HCT116 (cell line): ENCODE data around the gene AVPI1. TPM values are rescaled to one million over a fixed set of nuclear protein-coding genes. Genes with fewer than 3 reads are reported as not detected.

Experiments
- ATAC-seq: fragments of 200-7000 bp; cut with Tn5 transposase; 2 replicates; pipeline ENCODE4 v1.9.1; 2020; ENCODE audit warnings: mild to moderate bottlenecking, moderate library complexity
- BruUV-seq: library from RNA; stranded (reverse); fragments of 400-500 nt; replicated peaks from 2 replicates; lab custom pipeline; 2021; lab: Mats Ljungman, UMichigan
- CTCF ChIA-PET: fragments of 300-600 bp; sonication (Branson Sonifier 250); formaldehyde crosslinking; loops from one replicate; lab custom pipeline; 2021; ENCODE audit warnings: antibody characterized with exemption; lab: Charles Lee
- POLR2A ChIA-PET: fragments of 300-600, 350-600 bp; sonication (Branson Sonifier 250); formaldehyde crosslinking; loops from one replicate; lab custom pipeline; 2021; ENCODE audit warnings: antibody characterized with exemption; lab: Charles Lee
- RAD21 ChIA-PET, 2 experiments: fragments of 300-600 bp; sonication (Branson Sonifier 250); formaldehyde crosslinking; loops; one replicate each; lab custom pipeline; 2023; ENCODE audit warnings: low total read pairs in 2 of 2; ENCODE audit not compliant: uncharacterized antibody in 2 of 2, unreplicated experiment in 2 of 2, low non-redundant PET in 1 of 2; lab: Charles Lee
- DNase-seq: peaks from one replicate; pipeline ENCODE4 v3.0.0-alpha.2; 2010; ENCODE audit warnings: low read depth, low spot score
- H2AFZ ChIP-seq: fragments of 200-600 bp; shearing (Covaris generic), sonication (generic); 2 replicates; pipeline ENCODE4 v1.6.1; 2017; ENCODE audit warnings: low read depth, mixed run types, mixed read lengths, antibody characterized with exemption, low read length; ENCODE audit not compliant: poor library complexity, severe bottlenecking
- H3K27ac ChIP-seq: 2 replicates; pipeline ENCODE4 v1.5.1; 2012; ENCODE audit warnings: low read depth, low read length
- H3K27me3 ChIP-seq: fragments of 200-600 bp; sonication (generic); 2 replicates; pipeline ENCODE4 v1.6.1; 2016; ENCODE audit warnings: mixed run types, low read length, mixed read lengths; ENCODE audit not compliant: insufficient read depth
- H3K36me3 ChIP-seq, 2 experiments: fragments of 200-500 bp in 1 of 2; fragments of 200-600 bp in 1 of 2; sonication (Bioruptor generic) in 1 of 2; sonication (generic) in 1 of 2; 2 replicates each; pipeline versions ENCODE4 v1.5.1 to v1.6.1; 2014 to 2016; ENCODE audit warnings: low read length in 2 of 2, inconsistent platforms in 1 of 2, mixed read lengths in 1 of 2, mixed run types in 1 of 2; ENCODE audit not compliant: insufficient read depth in 2 of 2, control insufficient read depth in 1 of 2
- H3K4me1 ChIP-seq, 2 experiments: fragments of 200-600 bp in 1 of 2; sonication (generic) in 1 of 2; 2 replicates each; pipeline versions ENCODE4 v1.5.1 to v1.6.1; 2012 to 2017; ENCODE audit warnings: low read length in 2 of 2, inconsistent platforms in 1 of 2, mild to moderate bottlenecking in 1 of 2, mixed read lengths in 1 of 2, mixed run types in 1 of 2, moderate library complexity in 1 of 2; ENCODE audit not compliant: insufficient read depth in 2 of 2, control insufficient read depth in 1 of 2
- H3K4me2 ChIP-seq: fragments of 200-600 bp; sonication (generic); 2 replicates; pipeline ENCODE4 v1.6.1; 2017; ENCODE audit warnings: mixed run types, low read length, mixed read lengths
- H3K4me3 ChIP-seq, 2 experiments: fragments of 200-600 bp in 1 of 2; sonication (generic) in 1 of 2; replicated peaks in 1 of 2; 2 replicates each; pipeline ENCODE4 v1.5.1; 2011 to 2016; ENCODE audit warnings: low read length in 2 of 2, control low read depth in 1 of 2, low read depth in 1 of 2, mild to moderate bottlenecking in 1 of 2, mixed read lengths in 1 of 2, mixed run types in 1 of 2
- H3K79me2 ChIP-seq: fragments of 200-600 bp; sonication (generic); 2 replicates; pipeline ENCODE4 v1.6.1; 2017; ENCODE audit warnings: mild to moderate bottlenecking, mixed run types, low read length, moderate library complexity, mixed read lengths; ENCODE audit not compliant: insufficient read depth
- H3K9ac ChIP-seq: fragments of 200-600 bp; sonication (generic); 2 replicates; pipeline ENCODE4 v1.6.1; 2016; ENCODE audit warnings: low read length, mixed read lengths
- H3K9me2 ChIP-seq: fragments of 200-600 bp; sonication (generic), shearing (Covaris generic); 2 replicates; pipeline ENCODE4 v1.6.1; 2017; ENCODE audit warnings: mixed run types, mild to moderate bottlenecking, moderate library complexity; ENCODE audit not compliant: insufficient read depth
- H3K9me3 ChIP-seq, 2 experiments: fragments of 200-500 bp in 1 of 2; fragments of 200-600 bp in 1 of 2; sonication (Bioruptor generic) in 1 of 2; sonication (generic) in 1 of 2; 2 replicates each; pipeline ENCODE4 v1.6.1; 2014 to 2017; ENCODE audit warnings: low read length in 2 of 2, mixed read lengths in 2 of 2, inconsistent platforms in 1 of 2, low read depth in 1 of 2, mild to moderate bottlenecking in 1 of 2, mixed run types in 1 of 2, moderate library complexity in 1 of 2; ENCODE audit not compliant: control insufficient read depth in 1 of 2, insufficient read depth in 1 of 2
- H4K20me1 ChIP-seq: fragments of 200-600 bp; sonication (generic), shearing (Covaris generic); 2 replicates; pipeline ENCODE4 v1.6.1; 2017; ENCODE audit warnings: mixed run types, mild to moderate bottlenecking, moderate library complexity; ENCODE audit not compliant: insufficient read depth
- CEBPB ChIP-seq: IDR thresholded peaks from 2 replicates; pipeline ENCODE4 v1.6.1; 2012; ENCODE audit warnings: low read depth
- EGR1 ChIP-seq: IDR thresholded peaks from 2 replicates; pipeline ENCODE4 v1.6.1; 2012; ENCODE audit warnings: low read depth
- EZH2 ChIP-seq: fragments of 200-600 bp; sonication (generic); IDR thresholded peaks from 2 replicates; pipeline ENCODE4 v1.6.1; 2017; ENCODE audit warnings: antibody characterized with exemption, mixed run types
- FOSL1 ChIP-seq: IDR thresholded peaks from 2 replicates; pipeline ENCODE4 v1.6.1; 2012; ENCODE audit warnings: low read depth
- JUND ChIP-seq: IDR thresholded peaks from 2 replicates; pipeline ENCODE4 v1.6.1; 2012
- SIN3A ChIP-seq: IDR thresholded peaks from 2 replicates; pipeline ENCODE4 v1.6.1; 2012; ENCODE audit warnings: low read depth
- TCF7L2 ChIP-seq: IDR thresholded peaks from 2 replicates; pipeline ENCODE4 v1.7.0; 2011; ENCODE audit warnings: borderline replicate concordance, inconsistent platforms; ENCODE audit not compliant: insufficient read depth, insufficient read length; ENCODE audit errors: extremely low read depth
- intact Hi-C: fragments of 100-400 bp; cut with micrococcal nuclease; formaldehyde crosslinking; loops from 2 replicates; pipeline ENCODE4 v1.10.0; 2022
- total RNA-seq: library from RNA; stranded (reverse); gene quantifications from one replicate; pipeline ENCODE4 v1.2.1, GENCODE V29; 2021; ENCODE audit not compliant: unreplicated experiment
- TF ChIP-seq, protein P1 (sequence below): IDR thresholded peaks from 2 replicates; pipeline ENCODE4 v1.6.1; 2012; ENCODE audit warnings: low read depth

The AVPI1 gene
- total RNA-seq, 1 experiment from 2014 or later = 26.7 TPM

GRCh38 chr10:97683556-97684367 lies 3.3 kb downstream of the AVPI1 start:
- Histone ChIP-seq H3K9me3 (no peaks in the 10 kb centered on the region), H4K20me1 (no peaks in the 10 kb centered on the region), H3K9ac (peak overlapping the region; percentile 5; the same call in 1 of the 2 replicates), H3K9me2 (no peaks in the 10 kb centered on the region), H3K4me3 (no peak overlapping the region), H2AFZ (no peak overlapping the region)
- POLR2A ChIA-PET = interaction anchor here (1.0 to 1.4 kb wide), 3 partner anchors 12 to 53 kb away, joined by 3 read pairs; partner anchors contain the start of gene ZFYVE27
- BruUV-seq = no TSS peak
- TF ChIP-seq SIN3A = no peak
- no peak for TF ChIP-seq EGR1
- TF ChIP-seq TCF7L2 = no peak
- TF ChIP-seq CEBPB = no peak
- TF ChIP-seq FOSL1 = no peak
- TF ChIP-seq JUND = no peak
- no peak for TF ChIP-seq EZH2
- TF ChIP-seq, protein P1, sequence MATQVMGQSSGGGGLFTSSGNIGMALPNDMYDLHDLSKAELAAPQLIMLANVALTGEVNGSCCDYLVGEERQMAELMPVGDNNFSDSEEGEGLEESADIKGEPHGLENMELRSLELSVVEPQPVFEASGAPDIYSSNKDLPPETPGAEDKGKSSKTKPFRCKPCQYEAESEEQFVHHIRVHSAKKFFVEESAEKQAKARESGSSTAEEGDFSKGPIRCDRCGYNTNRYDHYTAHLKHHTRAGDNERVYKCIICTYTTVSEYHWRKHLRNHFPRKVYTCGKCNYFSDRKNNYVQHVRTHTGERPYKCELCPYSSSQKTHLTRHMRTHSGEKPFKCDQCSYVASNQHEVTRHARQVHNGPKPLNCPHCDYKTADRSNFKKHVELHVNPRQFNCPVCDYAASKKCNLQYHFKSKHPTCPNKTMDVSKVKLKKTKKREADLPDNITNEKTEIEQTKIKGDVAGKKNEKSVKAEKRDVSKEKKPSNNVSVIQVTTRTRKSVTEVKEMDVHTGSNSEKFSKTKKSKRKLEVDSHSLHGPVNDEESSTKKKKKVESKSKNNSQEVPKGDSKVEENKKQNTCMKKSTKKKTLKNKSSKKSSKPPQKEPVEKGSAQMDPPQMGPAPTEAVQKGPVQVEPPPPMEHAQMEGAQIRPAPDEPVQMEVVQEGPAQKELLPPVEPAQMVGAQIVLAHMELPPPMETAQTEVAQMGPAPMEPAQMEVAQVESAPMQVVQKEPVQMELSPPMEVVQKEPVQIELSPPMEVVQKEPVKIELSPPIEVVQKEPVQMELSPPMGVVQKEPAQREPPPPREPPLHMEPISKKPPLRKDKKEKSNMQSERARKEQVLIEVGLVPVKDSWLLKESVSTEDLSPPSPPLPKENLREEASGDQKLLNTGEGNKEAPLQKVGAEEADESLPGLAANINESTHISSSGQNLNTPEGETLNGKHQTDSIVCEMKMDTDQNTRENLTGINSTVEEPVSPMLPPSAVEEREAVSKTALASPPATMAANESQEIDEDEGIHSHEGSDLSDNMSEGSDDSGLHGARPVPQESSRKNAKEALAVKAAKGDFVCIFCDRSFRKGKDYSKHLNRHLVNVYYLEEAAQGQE = no peak
- TF ChIP-seq, all 23 proteins: peak for 0
- peak overlapping the region; percentile 1; the same call in 1 of the 2 replicates for H3K27ac ChIP-seq
- ChIA-PET CTCF (interaction anchor here (0.8 to 2.1 kb wide), 5 partner anchors 18 to 112 kb away, joined by 3 to 5 read pairs (median 4); partner anchors contain the start of gene ANKRD2), RAD21 (no interaction called here)
- DNase-seq = no peak
- peaks cover 57% of the 10 kb centered on the region for H3K79me2 ChIP-seq
- H3K4me2 ChIP-seq = peak overlapping the region; percentile 97
- intact Hi-C loops = no loop called here
- no peaks in the 10 kb centered on the region for H3K27me3 ChIP-seq
- ATAC-seq = no peak
- peaks cover 43 to 50% of the 10 kb centered on the region in 2 experiments for H3K4me1 ChIP-seq
- no peaks in the 10 kb centered on the region for H3K36me3 ChIP-seq
